Keratinocyte (primary cell): ENCODE results near the gene KATNBL1.

Experiments
- EZH2 ChIP-seq: IDR thresholded peaks from one replicate; pipeline ENCODE4 v1.6.1; 2012; ENCODE audit warnings: inconsistent platforms, mild to moderate bottlenecking, low read length, moderate library complexity
- TF ChIP-seq, protein P1 (sequence below), 3 experiments: IDR thresholded peaks in 1 of 3; conservative IDR thresholded peaks in 1 of 3; optimal IDR thresholded peaks in 1 of 3; 2 replicates in 2 of 3; 3 replicates in 1 of 3; pipeline versions ENCODE3 to v1.5.1; 2011; ENCODE audit warnings: low read length in 3 of 3, mild to moderate bottlenecking in 3 of 3, moderate library complexity in 2 of 3, control low read depth in 1 of 3, inconsistent platforms in 1 of 3; ENCODE audit not compliant: insufficient read depth in 2 of 3; ENCODE audit errors: extremely low read depth in 1 of 3

DNA sequence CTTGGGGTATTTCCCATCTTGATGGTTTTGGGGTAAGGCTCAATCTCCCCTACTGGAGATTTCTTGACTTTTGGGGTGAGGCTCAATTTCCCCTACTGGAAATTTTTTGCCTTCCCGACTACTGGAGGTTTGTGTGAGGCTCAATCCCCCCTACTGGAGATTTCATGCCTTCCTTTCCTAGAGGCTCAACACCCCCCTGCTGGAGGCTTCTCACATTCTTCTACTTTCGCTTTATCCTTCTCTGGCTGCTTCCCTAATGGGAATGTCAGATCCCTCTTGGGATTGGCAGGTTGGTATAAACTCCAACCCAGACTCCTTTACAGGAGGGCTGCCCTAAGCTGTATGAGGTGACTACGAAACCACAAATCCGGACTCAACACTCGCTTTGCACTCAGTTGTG, 49.2 kb downstream of the KATNBL1 start:
- TF ChIP-seq, protein P1, sequence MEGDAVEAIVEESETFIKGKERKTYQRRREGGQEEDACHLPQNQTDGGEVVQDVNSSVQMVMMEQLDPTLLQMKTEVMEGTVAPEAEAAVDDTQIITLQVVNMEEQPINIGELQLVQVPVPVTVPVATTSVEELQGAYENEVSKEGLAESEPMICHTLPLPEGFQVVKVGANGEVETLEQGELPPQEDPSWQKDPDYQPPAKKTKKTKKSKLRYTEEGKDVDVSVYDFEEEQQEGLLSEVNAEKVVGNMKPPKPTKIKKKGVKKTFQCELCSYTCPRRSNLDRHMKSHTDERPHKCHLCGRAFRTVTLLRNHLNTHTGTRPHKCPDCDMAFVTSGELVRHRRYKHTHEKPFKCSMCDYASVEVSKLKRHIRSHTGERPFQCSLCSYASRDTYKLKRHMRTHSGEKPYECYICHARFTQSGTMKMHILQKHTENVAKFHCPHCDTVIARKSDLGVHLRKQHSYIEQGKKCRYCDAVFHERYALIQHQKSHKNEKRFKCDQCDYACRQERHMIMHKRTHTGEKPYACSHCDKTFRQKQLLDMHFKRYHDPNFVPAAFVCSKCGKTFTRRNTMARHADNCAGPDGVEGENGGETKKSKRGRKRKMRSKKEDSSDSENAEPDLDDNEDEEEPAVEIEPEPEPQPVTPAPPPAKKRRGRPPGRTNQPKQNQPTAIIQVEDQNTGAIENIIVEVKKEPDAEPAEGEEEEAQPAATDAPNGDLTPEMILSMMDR (optimal IDR thresholded peaks at IDR 0.05 in 1 of 3, IDR thresholded peaks at IDR 0.05 in 1 of 3, conservative IDR thresholded peaks at IDR 0.05 in 1 of 3; ENCODE audit: extremely low read depth in 1 of 3, insufficient read depth in 2 of 3, low read length in 3 of 3) = no peak
- TF ChIP-seq EZH2 = no peak
